Left ventricle myocardium superior (tissue), 1 donor: Measurements from ENCODE around the gene VTCN1. TPM values are rescaled to one million over a fixed set of nuclear protein-coding genes. Genes with fewer than 3 reads are reported as not detected.
"Not testable (repeated sequence)": the region's sequence is repeated elsewhere in the genome, so short reads cannot be mapped to it uniquely, and the experiment has no call there.

Experiments used
- ATAC-seq: fragments of 200-7000 bp; cut with Tn5 transposase; one replicate; pipeline ENCODE4 v1.9.1; 2020; ENCODE audit warnings: mild to moderate bottlenecking, moderate library complexity
- DNase-seq: peaks from one replicate; pipeline ENCODE4 v3.0.0-alpha.2; 2020
- intact Hi-C: fragments of 100-400 bp; cut with micrococcal nuclease; formaldehyde crosslinking; loops from one replicate; pipeline ENCODE4 v1.11.0; 2022
- total RNA-seq: library from RNA; stranded (reverse); fragmentation: NEBNext Ultra II Directional; extraction: Animal tissue kit (Norgen Biotek cat#: 25700); gene quantifications from one replicate; pipeline ENCODE4 v1.2.1, GENCODE V29; 2021
- donor health status: DM: no; HTN: yes; CAD: no; lungs with severe emphysema.

The VTCN1 gene
- total RNA-seq, 1 donor from 2014 or later, result not detected

DNA sequence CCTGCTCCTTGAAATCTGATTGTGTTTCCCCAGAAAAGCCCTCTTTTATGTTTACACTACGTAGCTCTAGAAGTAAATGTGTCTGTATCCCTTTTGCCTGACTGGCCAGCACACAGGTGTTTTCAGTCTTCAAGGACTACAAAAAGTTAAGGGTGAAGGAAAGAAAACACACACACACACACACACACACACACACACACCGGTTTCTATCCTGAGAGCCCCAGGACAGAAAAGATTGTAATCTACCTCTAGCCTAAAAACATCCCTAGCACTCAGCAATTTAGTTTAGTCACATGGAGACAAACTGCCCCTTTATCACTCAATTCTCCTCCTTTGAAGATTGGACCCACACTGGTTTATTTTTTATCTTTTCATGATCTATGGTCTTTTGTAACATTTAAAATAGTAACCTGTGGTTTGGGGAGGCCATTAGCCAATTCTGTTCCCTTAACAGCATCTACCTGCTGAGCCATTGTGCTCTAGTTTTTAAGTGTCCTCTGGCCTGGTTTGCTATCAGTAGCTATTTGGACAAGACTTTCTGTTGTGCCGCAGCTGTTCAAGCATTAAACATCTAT is 73.4 kb downstream of the VTCN1 start:
- no peak for ATAC-seq
- intact Hi-C loops, result no loop called here
- DNase-seq, result no peak

DNA sequence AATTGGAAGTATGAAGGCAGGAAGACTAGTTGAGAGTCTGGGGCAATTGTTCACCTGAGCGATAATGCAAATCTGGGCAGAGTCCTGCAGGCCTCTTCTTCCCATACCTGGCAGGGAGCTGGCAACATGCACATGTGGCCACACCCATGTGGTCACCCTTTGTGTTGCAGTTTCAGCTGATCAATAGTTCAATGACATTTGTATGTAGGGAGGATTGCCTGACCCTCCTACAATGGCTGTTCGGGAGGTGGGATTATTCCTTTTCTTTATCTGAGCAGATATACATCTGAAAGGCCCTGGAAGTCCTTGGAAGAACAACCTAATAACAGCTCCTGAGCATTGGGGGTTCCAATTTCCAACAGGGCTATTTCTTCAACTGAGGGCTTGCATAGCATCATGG is 74.0 kb downstream of the VTCN1 start:
- DNase-seq, result no peak
- intact Hi-C loops, result no loop called here
- ATAC-seq, result no peak

DNA sequence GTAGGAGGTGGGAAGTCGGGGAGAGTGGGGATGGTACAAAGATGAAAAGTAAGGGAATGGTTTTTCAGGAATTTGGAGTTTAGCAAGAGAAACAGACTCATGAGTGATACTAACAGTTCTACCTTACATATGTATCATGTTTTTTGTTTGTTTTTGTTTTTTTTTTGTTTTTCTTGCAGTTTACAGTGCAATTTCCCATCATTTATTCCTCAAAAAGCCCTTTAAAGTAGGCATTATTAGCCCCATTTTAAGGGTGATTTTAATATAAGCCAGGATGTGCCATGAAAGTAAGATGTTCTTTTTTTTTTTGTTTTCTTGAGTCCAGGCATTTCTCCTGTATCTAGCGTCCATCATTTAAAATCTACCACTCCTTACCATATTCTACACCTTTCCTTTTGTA is 75.4 kb downstream of the VTCN1 start:
- DNase-seq (no peak), ATAC-seq (no peak)
- intact Hi-C loops, result no loop called here

DNA sequence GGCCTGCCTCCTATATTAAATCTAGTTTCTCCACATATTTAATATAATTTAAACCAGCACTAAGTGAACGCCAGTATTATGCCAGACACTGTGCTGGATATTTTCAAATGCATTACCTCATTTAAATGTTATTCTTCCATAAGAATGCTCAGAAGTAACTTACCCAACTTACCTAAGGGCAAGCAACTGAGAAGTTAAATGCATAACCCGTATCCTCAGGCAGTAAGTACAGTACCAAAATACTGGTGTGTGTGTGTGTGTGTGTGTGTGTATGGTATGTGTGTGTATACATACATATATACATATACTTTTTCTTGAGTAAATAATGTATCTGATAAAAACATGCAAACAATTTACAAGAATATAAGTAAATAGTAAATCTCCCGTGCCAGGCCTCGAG is 80.2 kb downstream of the VTCN1 start:
- DNase-seq (no peak), ATAC-seq (peak; percentile 16)
- intact Hi-C loops, result no loop called here

DNA sequence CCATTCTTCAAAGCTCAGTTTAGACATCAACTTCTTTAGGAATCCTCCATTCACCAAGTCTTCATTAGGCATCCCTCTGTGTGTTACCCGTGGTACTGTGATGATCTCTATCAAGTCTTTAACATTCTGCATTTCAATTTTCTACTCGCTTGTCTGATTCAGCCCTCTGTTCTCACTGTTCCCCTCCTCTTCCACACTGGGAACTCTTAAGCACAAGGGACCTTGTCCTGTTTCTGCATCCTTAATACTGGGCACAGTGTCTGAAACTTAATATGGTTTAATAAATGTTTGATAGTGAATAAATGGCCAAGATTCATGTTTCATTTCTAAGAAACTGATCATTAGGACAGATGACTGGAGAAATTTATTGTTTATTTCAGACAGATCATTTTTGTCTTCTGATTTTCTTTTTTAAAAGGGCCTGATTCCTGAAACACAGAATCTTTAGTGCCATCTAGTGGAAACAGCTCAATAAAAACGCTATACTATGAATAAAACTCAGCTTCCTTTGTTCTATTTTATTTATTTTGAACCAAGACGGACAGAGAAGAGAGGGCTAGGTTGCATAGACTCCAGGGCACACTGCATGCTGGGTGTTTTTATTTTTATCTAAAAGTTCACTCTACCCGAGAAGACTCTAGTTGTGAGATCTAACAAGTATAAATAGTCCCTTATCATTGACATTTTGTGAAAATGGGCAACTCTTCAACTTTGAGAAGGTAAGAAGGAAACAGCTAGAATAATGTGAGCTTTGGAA is 82.2 kb downstream of the VTCN1 start:
- DNase-seq (no peak), ATAC-seq (peak; percentile 84)
- intact Hi-C loops, result loop anchor here (10.0 kb wide), 1 partner anchor 64 kb away; the partner anchor contains the start of gene TTF2

DNA sequence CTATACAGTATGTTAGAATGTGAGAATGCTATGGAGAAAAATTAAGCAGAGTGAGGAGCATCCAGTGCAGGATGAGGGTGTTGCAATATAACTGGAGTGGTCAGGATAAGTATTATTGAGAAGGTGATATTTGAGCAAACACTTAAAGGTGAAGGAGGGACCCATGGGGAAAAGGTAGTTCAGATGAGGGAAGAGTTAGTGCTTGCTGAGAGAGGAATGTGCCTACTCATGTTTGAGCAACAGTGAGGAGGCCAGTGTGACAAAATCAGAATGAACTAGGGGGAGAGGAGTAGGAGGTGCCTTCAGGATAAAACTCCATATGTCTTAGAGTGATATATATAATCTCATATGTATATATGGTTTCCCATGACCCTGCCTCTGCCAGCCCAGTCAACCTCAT is 82.9 kb downstream of the VTCN1 start:
- DNase-seq, result no peak
- peak; percentile 39 for ATAC-seq
- intact Hi-C loops, result loop anchor here (10.0 kb wide), 1 partner anchor 63 kb away; the partner anchor contains the start of gene TTF2

DNA sequence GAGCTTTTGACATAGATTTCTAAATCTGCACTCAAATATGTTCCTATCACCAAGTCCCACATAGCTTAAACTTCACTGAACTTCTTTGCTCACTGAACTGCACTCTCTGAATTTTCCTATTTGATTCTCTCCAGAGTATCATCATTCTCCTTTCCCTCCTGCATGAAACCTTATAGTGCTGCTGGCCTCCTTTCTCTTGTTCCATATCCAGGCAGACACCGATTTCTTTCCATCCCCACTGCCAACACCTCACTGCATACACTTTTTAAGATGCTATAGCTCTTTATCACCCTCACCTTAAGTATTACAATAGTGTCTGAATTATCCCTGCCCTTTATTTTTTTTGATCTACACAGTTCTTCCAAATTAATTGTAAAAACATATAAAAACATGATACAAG is 86.1 kb downstream of the VTCN1 start:
- intact Hi-C loops, result loop anchor here (10.0 kb wide), 1 partner anchor 60 kb away; the partner anchor contains the start of gene TTF2
- ATAC-seq (no peak), DNase-seq (no peak)

DNA sequence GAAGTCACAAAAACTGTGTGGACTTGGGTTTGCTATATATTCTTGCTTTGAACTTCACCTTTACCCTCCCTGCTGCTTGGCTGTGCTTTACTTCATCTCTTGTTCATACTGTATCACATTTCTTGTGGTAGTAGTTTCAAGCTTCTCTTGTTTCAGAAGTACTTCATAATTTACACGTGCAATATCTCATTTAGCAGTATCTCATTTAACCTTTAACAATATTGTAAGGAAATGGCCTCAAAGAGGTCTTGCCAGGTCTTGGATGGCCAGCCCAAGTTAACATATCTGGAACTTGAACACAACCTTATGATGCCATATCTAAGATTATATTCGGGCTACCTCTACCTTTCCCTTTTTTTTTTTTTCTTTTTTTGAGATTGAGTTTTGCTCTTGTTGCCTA is 87.5 kb downstream of the VTCN1 start:
- DNase-seq (no peak), ATAC-seq (no peak)
- intact Hi-C loops, result loop anchor here (10.0 kb wide), 1 partner anchor 58 kb away; the partner anchor contains the start of gene TTF2

DNA sequence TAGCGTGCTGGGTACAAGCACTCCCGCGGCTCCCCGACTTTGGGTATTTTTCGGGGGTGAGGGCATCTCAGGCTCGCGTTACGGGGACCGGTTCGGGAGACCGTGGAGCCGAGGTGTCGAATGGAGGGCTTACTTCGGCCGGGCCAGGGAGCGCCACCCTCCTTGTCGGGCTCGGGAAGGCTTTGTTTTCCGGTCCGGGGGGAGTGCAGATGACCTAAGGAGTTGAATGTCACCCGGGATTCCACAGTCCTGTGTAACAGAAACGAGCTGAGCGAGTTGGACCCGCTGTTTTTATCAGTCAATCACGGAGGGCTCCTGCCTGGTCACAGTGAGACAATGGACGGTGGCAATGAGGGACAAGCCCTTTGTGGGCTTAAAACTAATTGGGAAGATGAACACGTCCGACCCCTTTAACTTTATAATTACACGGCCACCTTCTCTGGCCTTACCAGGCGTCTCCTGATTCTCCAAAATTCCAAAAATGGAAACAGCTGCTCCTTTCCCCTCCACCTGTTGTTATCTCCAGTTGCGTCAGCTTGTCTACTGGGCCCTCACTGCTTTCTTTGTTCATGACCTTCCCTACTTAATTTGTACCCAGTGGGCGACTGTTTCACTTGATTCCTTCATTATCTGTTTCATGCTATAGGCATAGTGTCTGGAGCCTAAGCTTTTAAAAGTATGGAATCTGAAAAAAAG is 88.2 kb downstream of the VTCN1 start:
- peak; percentile 0 for ATAC-seq
- no peak for DNase-seq
- intact Hi-C loops, result loop anchor here (10.0 kb wide), 1 partner anchor 58 kb away; the partner anchor contains the start of gene TTF2

DNA sequence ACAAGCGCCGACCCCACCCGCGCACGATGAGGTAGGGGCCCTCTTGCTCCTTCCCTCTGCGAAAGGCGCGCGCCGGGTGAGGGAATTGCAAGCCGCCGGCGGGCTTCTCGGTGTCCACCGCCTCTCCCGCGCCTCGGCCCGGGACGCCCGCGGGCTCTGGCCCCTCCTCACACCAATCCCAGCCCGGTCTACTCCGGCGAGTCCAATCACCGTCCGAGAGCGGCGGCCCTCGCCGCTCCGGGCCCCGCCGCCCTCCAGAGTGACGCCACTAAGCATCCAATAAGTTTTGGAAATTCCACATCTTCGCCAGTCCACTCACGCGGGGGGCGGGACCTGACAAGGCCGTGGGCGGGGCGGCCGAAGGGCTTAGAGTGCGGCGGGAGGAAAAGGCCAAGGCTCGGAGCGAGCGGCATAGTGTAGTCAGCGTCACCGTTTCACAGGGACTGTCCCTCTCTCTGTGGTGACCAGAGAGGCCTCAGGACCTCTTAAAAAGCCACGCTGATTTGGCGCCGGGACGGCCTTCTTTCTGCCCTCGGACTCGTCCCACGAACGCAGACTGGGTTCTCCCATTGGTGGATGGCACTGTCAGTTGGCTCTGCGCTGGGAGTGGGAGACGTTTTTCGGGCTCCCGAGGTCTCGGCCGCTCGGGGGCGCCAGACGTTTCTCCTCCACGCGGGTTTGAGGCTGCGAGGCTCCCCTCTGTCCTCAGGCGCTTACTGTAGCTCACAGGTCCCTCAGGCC is 89.0 kb downstream of the VTCN1 start, which contains the start of gene TRIM45:
TSS of gene TRIM45 (minus strand) at position 161 of the 741 bp plus-strand sequence. CDS start 548 bp downstream, outside the sequence.
- intact Hi-C loops, result loop anchor here (10.0 kb wide), 1 partner anchor 57 kb away; the partner anchor contains the start of gene TTF2
- DNase-seq, result peak; percentile 98
- peak; percentile 97 for ATAC-seq

DNA sequence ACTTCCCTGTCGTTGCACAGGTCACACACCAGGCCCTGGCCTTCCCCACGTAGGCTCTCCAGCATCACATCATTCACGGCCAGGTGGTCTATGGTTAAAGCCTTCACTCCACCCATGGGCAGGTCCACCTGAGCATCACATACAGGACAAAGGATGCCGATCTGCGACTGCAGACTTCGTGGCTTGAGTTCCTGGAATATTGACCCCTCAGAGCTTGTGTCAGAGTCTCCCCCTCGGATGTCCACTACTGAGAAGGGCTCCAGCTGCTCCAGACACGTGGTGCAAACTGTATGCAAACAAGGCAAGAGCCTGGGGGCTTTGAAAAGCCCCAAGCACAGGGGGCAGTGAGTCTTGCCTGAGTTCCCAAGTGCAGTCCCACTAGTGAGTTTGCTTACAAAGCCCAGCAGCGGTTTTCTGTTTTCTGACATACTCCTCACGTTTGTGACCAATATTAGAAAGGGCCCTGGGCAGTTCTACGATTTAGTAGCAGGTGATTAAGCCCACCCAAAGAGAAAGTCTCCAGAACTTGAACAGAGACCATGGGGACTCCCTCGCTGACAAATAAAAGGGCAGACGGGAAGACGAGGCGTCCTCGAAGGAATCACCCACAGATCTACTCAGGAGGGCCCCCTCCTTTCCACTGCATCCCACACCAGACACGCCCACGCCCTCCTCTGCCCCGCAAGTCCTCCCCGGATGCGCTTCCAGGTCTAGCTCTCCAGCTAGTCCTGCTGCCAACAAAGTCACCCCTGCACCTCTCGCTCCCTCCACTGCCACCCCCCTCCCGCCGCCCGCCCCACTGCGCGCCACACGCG is 89.7 kb downstream of the VTCN1 start:
- intact Hi-C loops, result loop anchor here (10.0 kb wide), 1 partner anchor 56 kb away; the partner anchor contains the start of gene TTF2
- DNase-seq, result no peak
- peak; percentile 63 for ATAC-seq

DNA sequence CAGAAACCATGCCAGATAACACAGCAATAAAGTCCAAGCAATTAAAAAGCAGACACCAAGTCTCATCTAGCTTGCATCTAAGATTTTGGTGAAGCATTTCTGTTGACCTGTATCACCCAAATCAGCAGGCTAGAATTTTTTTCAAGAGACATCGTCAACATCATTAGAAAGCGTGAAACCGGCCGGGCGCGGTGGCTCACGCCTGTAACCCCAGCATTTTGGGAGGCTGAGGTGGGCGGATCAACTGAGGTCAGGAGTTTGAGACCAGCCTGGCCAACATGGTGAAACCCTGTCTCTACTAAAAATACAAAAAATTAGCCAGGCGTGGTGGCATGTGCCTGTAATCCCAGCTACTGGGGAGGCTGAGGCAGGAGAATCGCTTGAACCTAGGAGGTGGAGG is 91.6 kb downstream of the VTCN1 start:
- DNase-seq, intact Hi-C loops, ATAC-seq: not testable (repeated sequence)

DNA sequence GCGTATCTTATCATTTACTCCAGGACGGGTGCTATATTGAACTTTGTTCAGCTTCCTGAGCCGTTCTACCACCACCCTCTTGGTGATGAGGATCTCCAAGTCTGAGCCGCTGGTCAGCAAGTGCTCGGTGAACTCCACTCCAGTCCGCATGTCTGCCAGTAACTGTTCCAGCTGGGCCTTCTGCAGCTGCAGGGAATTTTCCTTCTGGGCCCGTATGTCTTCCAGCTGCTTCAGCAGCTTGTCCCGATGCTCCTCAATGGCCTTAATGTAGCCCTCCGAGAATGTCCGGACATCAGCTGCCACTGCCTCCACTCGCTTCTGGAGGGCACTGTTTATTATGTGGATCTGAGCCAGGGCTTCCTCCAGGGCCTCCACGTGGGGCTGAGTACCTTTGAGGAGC is 92.6 kb downstream of the VTCN1 start:
- DNase-seq (no peak), ATAC-seq (no peak)
- intact Hi-C loops, result no loop called here

DNA sequence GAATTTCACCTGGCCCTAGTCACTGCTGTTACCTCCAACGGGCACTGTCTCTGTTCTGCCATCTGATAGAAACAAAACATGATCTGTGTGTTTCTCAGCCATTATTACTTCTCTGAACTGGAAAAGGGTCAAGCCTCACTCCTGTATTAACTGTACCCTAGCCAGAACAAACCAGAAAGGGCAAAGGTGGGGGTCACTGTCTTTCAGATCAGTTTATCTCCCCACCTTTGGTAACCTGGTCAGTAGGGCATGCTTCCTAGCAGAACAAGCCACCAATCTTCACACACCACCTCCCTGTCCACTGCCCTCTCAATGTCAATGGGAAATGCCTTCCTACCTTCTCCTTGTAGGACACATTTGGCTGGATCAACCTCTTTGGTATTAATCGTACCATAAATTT is 93.0 kb downstream of the VTCN1 start:
- DNase-seq (no peak), ATAC-seq (no peak)
- intact Hi-C loops, result no loop called here

DNA sequence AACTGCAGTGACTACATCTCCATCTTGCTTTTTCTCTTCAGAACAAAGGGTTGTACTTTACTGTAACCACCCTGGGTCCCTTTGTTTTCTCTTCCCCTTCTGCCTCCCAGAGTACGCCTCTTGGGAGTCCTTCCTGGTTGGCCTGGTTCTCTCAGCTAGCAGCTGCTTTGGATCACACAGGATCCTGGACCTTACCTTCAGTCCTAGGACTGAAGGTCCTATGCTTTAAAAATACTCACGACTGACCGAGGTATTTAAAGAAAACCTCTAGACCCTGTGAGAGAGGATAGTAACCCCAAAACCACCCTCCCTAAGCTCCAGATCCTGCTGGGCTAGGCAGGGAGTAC is 94.0 kb downstream of the VTCN1 start:
- no peak for ATAC-seq
- intact Hi-C loops, result no loop called here

DNA sequence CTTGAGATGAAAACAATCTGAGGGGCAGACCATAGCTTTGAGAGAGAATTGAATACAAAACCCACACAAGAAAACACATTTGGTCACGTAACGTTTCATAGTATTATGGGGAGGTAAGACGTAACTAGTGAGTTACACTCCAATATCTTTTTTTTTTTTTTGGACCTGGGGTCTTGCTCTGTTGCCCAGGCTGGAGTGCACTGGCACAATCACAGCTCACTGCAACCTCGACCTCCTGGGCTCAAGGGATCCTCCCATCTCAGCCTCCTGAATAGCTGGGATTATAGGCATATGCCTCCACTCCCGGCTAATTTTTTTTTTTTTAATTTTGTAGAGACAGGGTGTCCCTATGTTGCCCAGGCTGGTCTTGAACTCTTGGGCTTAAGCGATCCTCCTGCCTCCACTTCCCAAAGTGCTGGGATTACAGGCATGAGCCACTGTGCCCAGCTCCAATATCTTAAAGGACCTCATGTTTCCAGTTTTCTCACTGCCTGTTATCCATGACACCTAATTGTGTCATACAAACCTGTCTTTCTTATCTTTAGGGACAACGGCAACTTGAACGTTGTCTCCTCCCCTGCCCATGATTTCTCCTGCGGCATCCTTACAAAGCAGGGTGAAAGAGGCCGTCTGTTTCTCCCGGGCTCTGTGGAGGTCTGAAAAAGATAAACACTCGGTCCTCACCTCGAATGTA is 94.5 kb downstream of the VTCN1 start:
- no peak for DNase-seq
- intact Hi-C loops, result no loop called here
- ATAC-seq, result no peak

More for the DNA sequence above, 94.0 kb downstream of the VTCN1 start:
- no peak for DNase-seq

DNA sequence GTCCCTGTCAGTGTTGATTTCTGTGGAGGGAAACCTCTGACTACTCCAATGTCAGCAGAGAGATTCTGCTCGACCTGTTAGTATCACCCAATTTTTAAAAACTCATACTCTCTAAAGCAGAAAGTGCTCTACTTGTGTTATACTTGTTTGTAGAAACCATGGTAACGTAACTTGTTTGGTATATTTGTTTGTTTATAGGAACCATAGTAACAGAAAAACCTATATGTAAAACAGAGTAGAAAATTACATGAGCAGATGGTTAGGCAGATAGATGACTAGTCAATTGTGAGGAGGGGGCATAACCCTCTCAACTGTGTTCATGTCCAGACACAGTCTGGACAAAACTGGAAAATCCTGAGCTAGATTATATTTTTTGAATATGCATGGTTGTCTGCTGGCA is 95.8 kb downstream of the VTCN1 start:
- intact Hi-C loops, result no loop called here
- DNase-seq, result no peak
- ATAC-seq, result no peak

DNA sequence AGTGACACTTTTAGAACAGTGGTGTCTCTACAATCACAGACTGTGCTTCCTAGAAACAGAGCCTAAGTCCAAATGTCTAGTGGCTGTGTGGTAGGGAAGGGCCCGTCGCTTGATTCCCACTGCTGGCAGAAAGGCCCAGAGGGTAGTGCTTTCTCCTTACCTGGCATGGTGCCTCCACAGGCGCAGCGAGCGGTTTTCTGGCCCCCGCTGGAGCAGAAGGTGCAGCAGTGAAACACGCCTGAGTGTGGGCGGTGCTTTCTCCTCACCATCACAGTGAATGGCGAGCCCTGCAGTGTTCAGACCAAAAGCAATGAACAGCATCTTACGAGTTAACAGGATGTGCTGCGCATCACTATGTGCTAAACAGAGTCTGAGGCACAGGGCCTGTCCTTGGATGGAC is 97.5 kb downstream of the VTCN1 start:
- ATAC-seq (no peak), DNase-seq (no peak)
- intact Hi-C loops, result no loop called here
